Body of pancreas (tissue), 4 donors: ENCODE data around the gene FIGN.

Experiments
- CTCF ChIP-seq, 7 experiments: fragments of 450-650 bp in 4 of 7; fragments of 200-600 bp in 3 of 7; sonication (generic) in 3 of 7; IDR thresholded peaks; one replicate each; pipeline ENCODE4 v1.5.1; 2016 to 2019; ENCODE audit warnings: antibody characterized with exemption in 7 of 7
- POLR2A ChIP-seq, 3 donors: fragments of 450-650 bp; IDR thresholded peaks; one replicate each; pipeline ENCODE4 v1.6.1; 2016; ENCODE audit warnings: antibody characterized with exemption in 3 of 3, mild to moderate bottlenecking in 2 of 3

- TF ChIP-seq POLR2A (IDR thresholded peaks at IDR 0.05) (no peak), CTCF (IDR thresholded peaks at IDR 0.05) (no peak)
Measured at GRCh38 chr2:163673522-163673921, 62.3 kb downstream of the FIGN start.
